Esophagus squamous epithelium (tissue), 4 donors: ENCODE data around the gene HLCS.

Experiments used
- POLR2A ChIP-seq, 4 donors: fragments of 450-650 bp; IDR thresholded peaks; one replicate each; pipeline ENCODE4 v1.6.1; 2017; ENCODE audit warnings: antibody characterized with exemption in 4 of 4, mild to moderate bottlenecking in 4 of 4, moderate library complexity in 3 of 4
- TF ChIP-seq, protein P1 (sequence below), 6 experiments: fragments of 450-650 bp in 4 of 6; fragments of 200-600 bp in 2 of 6; sonication (generic) in 2 of 6; IDR thresholded peaks; one replicate each; pipeline ENCODE4 v1.5.1; 2016 to 2019; ENCODE audit warnings: antibody characterized with exemption in 6 of 6, mild to moderate bottlenecking in 4 of 6, moderate library complexity in 4 of 6

DNA sequence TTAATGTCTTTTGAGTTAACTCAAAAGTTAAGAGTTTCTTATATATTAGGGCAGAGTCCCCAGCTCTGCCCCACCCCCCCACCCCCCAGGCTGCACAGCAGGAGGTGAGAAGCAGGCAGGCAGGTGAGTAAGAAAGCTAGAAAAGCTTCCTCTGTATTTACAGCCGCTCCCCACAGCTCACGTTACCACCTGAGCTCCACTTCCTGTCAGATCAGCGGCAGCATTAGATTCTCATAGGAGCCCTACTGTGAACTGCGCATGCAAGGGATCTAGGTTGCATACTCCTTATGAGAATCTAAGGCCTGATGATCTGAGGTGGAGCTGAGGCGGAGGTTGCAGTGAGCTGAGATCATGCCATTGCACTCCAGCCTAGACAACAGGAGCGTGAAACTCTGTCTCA is 185.6 kb downstream of the HLCS start:
- TF ChIP-seq, protein P1, sequence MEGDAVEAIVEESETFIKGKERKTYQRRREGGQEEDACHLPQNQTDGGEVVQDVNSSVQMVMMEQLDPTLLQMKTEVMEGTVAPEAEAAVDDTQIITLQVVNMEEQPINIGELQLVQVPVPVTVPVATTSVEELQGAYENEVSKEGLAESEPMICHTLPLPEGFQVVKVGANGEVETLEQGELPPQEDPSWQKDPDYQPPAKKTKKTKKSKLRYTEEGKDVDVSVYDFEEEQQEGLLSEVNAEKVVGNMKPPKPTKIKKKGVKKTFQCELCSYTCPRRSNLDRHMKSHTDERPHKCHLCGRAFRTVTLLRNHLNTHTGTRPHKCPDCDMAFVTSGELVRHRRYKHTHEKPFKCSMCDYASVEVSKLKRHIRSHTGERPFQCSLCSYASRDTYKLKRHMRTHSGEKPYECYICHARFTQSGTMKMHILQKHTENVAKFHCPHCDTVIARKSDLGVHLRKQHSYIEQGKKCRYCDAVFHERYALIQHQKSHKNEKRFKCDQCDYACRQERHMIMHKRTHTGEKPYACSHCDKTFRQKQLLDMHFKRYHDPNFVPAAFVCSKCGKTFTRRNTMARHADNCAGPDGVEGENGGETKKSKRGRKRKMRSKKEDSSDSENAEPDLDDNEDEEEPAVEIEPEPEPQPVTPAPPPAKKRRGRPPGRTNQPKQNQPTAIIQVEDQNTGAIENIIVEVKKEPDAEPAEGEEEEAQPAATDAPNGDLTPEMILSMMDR (IDR thresholded peaks at IDR 0.05), result no peak
- TF ChIP-seq POLR2A (IDR thresholded peaks at IDR 0.05), result no peak
